Endothelial cell of umbilical vein (primary cell): ENCODE measurements around the gene CAPN12. TPM values are rescaled to one million over a fixed set of nuclear protein-coding genes. Genes with fewer than 3 reads are reported as not detected.

Experiments
- BruUV-seq: library from RNA; stranded (reverse); fragments of 400-500 nt; replicated peaks from 2 replicates; lab custom pipeline; 2021; lab: Mats Ljungman, UMichigan
- CTCF ChIA-PET: fragments of 300-600, 350-600 bp; sonication (Branson Sonifier 250); formaldehyde crosslinking; loops from one replicate; lab custom pipeline; 2021; ENCODE audit warnings: antibody characterized with exemption, inconsistent platforms; lab: Charles Lee
- POLR2A ChIA-PET: fragments of 300-600, 350-600 bp; sonication (Branson Sonifier 250); formaldehyde crosslinking; loops from one replicate; lab custom pipeline; 2021; ENCODE audit warnings: antibody characterized with exemption, inconsistent platforms; lab: Charles Lee
- DNase-seq: peaks from one replicate; pipeline ENCODE4 v3.0.0-alpha.2; 2011; ENCODE audit warnings: low read depth, low spot score
- FAIRE-seq: peaks from 2 replicates; lab custom pipeline; 2011; peaks lifted over from hg19 to GRCh38; lab: Jason Lieb, UNC
- H2AFZ ChIP-seq: 2 replicates; pipeline ENCODE4 v1.6.0; 2012; ENCODE audit warnings: low read depth, low read length, control low read depth, inconsistent platforms
- H3K27ac ChIP-seq: 2 replicates; pipeline ENCODE4 v1.5.1; 2011; ENCODE audit warnings: low read depth, mild to moderate bottlenecking, control low read depth, low read length, moderate library complexity; ENCODE audit not compliant: insufficient read depth
- H3K27me3 ChIP-seq, 2 experiments: 2 replicates each; pipeline versions ENCODE4 v1.6.0 to v1.6.1; 2011; ENCODE audit warnings: low read length in 2 of 2, mixed read lengths in 1 of 2; ENCODE audit not compliant: control insufficient read depth in 2 of 2, insufficient read depth in 2 of 2
- H3K36me3 ChIP-seq, 2 experiments: 2 replicates in 1 of 2; 3 replicates in 1 of 2; pipeline ENCODE4 v1.5.1; 2011; ENCODE audit warnings: low read length in 2 of 2, mild to moderate bottlenecking in 1 of 2, moderate library complexity in 1 of 2; ENCODE audit not compliant: control insufficient read depth in 2 of 2, insufficient read depth in 2 of 2; ENCODE audit errors: extremely low read depth in 1 of 2
- H3K4me1 ChIP-seq: 3 replicates; pipeline ENCODE4 v1.5.1; 2011; ENCODE audit warnings: mild to moderate bottlenecking, low read length; ENCODE audit not compliant: control insufficient read depth, insufficient read depth; ENCODE audit errors: extremely low read depth
- H3K4me2 ChIP-seq: 2 replicates; pipeline ENCODE4 v1.6.1; 2011; ENCODE audit warnings: low read length, control low read depth, mixed read lengths; ENCODE audit not compliant: insufficient read depth
- H3K4me3 ChIP-seq, 3 experiments: fragments of 200-600 bp in 1 of 3; sonication (generic), shearing (Covaris generic) in 1 of 3; replicated peaks in 1 of 3; 2 replicates each; pipeline ENCODE4 v1.5.1; 2011 to 2016; ENCODE audit warnings: control low read depth in 3 of 3, low read length in 3 of 3, mild to moderate bottlenecking in 2 of 3, inconsistent platforms in 1 of 3, low read depth in 1 of 3, moderate library complexity in 1 of 3; ENCODE audit not compliant: insufficient read depth in 1 of 3
- H3K79me2 ChIP-seq: 2 replicates; pipeline ENCODE4 v1.6.0; 2012; ENCODE audit warnings: low read length, inconsistent platforms; ENCODE audit not compliant: control insufficient read depth, insufficient read depth
- H3K9ac ChIP-seq: replicated peaks from 2 replicates; pipeline ENCODE3; 2011; ENCODE audit warnings: low read length, control low read depth; ENCODE audit not compliant: insufficient read depth; ENCODE audit errors: extremely low read depth
- H3K9me1 ChIP-seq: replicated peaks from 3 replicates; pipeline ENCODE4 v1.6.0; 2011; ENCODE audit warnings: mild to moderate bottlenecking, low read length; ENCODE audit not compliant: control insufficient read depth, insufficient read depth; ENCODE audit errors: extremely low read depth
- H3K9me3 ChIP-seq: replicated peaks from 2 replicates; pipeline ENCODE4 v1.5.1; 2012; ENCODE audit warnings: low read length, inconsistent platforms; ENCODE audit not compliant: control insufficient read depth, insufficient read depth
- H4K20me1 ChIP-seq: replicated peaks from 2 replicates; pipeline ENCODE3; 2011; ENCODE audit warnings: mild to moderate bottlenecking, low read length; ENCODE audit not compliant: control insufficient read depth, insufficient read depth; ENCODE audit errors: extremely low read depth
- EZH2 ChIP-seq: IDR thresholded peaks from 2 replicates; pipeline ENCODE4 v1.6.1; 2012; ENCODE audit warnings: borderline replicate concordance, low read depth, mild to moderate bottlenecking, moderate library complexity, low read length, inconsistent platforms; ENCODE audit not compliant: severe bottlenecking
- FOS ChIP-seq: IDR thresholded peaks from 2 replicates; pipeline ENCODE4 v1.6.1; 2011; ENCODE audit warnings: mild to moderate bottlenecking, low read length, moderate library complexity, borderline replicate concordance; ENCODE audit not compliant: insufficient read depth
- GATA2 ChIP-seq: IDR thresholded peaks from 2 replicates; pipeline ENCODE4 v1.7.0; 2011; ENCODE audit warnings: low read depth, mild to moderate bottlenecking, moderate library complexity, mixed read lengths, low read length; ENCODE audit not compliant: insufficient read length, insufficient read depth
- JUN ChIP-seq: IDR thresholded peaks from 2 replicates; pipeline ENCODE4 v1.6.1; 2011; ENCODE audit warnings: borderline replicate concordance, low read depth; ENCODE audit not compliant: insufficient read length, insufficient read depth
- MYC ChIP-seq: IDR thresholded peaks from one replicate; pipeline ENCODE4 v1.6.1; 2011; ENCODE audit warnings: mild to moderate bottlenecking, low read depth, low read length
- POLR2A ChIP-seq: IDR thresholded peaks from 2 replicates; pipeline ENCODE4 v1.6.1; 2012; ENCODE audit warnings: low read depth, mild to moderate bottlenecking, control low read depth, low read length
- POLR2AphosphoS5 ChIP-seq: IDR thresholded peaks from 2 replicates; pipeline ENCODE4 v1.6.1; 2012; ENCODE audit warnings: low read depth, mild to moderate bottlenecking, control low read depth, low read length, moderate library complexity; ENCODE audit not compliant: insufficient read depth
- dilution Hi-C: fragments of 300-500 bp; cut with MboI; formaldehyde crosslinking; loops from one replicate; pipeline ENCODE4 v1.15.0; 2019; ENCODE audit warnings: low sequenced_read_pairs; ENCODE audit not compliant: extremely low pct_ligation_motif_present
- intact Hi-C: fragments of 100-400 bp; cut with micrococcal nuclease; formaldehyde crosslinking; loops from one replicate; pipeline ENCODE4 v1.10.0; 2022
- polyA plus RNA-seq, 4 experiments: library from polyadenylated mRNA; depleted of rRNA in 3 of 4; stranded (reverse) in 3 of 4; unstranded in 1 of 4; fragments of >200 nt; gene quantifications; 2 replicates each; pipeline versions ENCODE4 v1.2.1 to v1.2.3, GENCODE V29; 2011 to 2012; ENCODE audit warnings: missing spikeins in 1 of 4
- total RNA-seq: library from RNA; stranded (reverse); gene quantifications from 2 replicates; pipeline ENCODE4 v1.2.3, GENCODE V29; 2021
- TF ChIP-seq, protein P1 (sequence below), 2 donors: IDR thresholded peaks; 1 replicate in 1 of 2; 2 replicates in 1 of 2; pipeline ENCODE4 v1.5.1; 2011; ENCODE audit warnings: low read length in 2 of 2, mild to moderate bottlenecking in 2 of 2, moderate library complexity in 2 of 2, control low read depth in 1 of 2, inconsistent platforms in 1 of 2, low read depth in 1 of 2; ENCODE audit not compliant: insufficient read depth in 1 of 2; ENCODE audit errors: extremely low read depth in 1 of 2

The CAPN12 gene
- total and polyA plus RNA-seq, 2 donors (not counting 3 experiments of a cell fraction or from before 2014, with no cell fraction given), result 0.35 TPM; not detected in 1

DNA sequence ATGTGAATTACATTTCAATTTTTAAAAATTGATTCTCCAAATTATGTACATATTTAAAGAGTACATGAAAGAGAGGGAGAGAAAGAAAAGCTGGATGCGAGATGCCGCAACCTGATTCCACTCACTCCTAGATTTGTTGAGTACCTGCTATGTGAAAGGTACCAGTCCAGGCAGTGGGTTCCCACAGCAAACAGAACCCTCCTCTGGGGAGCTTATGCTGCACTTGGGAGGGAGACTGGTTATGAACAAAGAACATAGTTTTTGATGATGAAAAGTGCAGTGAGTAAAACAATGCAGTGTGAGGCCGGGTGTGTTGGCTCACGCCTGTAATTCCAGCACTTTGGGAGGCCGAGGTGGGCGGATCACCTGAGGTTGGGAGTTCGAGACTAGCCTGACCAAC, 53.4 kb downstream of the CAPN12 start:
- no peak overlapping the region for H3K9ac ChIP-seq
- no peak overlapping the region for H3K4me2 ChIP-seq
- H3K27me3 ChIP-seq, result no peaks in the 10 kb centered on the region
- no peaks in the 10 kb centered on the region for H3K9me1 ChIP-seq
- no peak for FAIRE-seq
- no peaks in the 10 kb centered on the region for H3K9me3 ChIP-seq
- no peak for TF ChIP-seq JUN
- no peak for TF ChIP-seq FOS
- TF ChIP-seq MYC, result no peak
- no peak for TF ChIP-seq GATA2
- no peak for TF ChIP-seq POLR2AphosphoS5
- no peak for TF ChIP-seq EZH2
- TF ChIP-seq, protein P1, sequence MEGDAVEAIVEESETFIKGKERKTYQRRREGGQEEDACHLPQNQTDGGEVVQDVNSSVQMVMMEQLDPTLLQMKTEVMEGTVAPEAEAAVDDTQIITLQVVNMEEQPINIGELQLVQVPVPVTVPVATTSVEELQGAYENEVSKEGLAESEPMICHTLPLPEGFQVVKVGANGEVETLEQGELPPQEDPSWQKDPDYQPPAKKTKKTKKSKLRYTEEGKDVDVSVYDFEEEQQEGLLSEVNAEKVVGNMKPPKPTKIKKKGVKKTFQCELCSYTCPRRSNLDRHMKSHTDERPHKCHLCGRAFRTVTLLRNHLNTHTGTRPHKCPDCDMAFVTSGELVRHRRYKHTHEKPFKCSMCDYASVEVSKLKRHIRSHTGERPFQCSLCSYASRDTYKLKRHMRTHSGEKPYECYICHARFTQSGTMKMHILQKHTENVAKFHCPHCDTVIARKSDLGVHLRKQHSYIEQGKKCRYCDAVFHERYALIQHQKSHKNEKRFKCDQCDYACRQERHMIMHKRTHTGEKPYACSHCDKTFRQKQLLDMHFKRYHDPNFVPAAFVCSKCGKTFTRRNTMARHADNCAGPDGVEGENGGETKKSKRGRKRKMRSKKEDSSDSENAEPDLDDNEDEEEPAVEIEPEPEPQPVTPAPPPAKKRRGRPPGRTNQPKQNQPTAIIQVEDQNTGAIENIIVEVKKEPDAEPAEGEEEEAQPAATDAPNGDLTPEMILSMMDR (IDR thresholded peaks at IDR 0.05; ENCODE audit: extremely low read depth in 1 of 2, insufficient read depth in 1 of 2, low read depth in 1 of 2, low read length in 2 of 2), result no peak
- TF ChIP-seq POLR2A, result no peak
- intact Hi-C loops, result no loop called here
- no peak overlapping the region for H3K4me3 ChIP-seq
- peaks cover 96% of the 10 kb centered on the region for H3K79me2 ChIP-seq
- H3K27ac ChIP-seq, result no peak overlapping the region
- no peak overlapping the region for H2AFZ ChIP-seq
- no TSS peak for BruUV-seq
- dilution Hi-C loops, result no loop called here
- no peak for DNase-seq
- ChIA-PET CTCF (interaction anchor here (0.9 kb wide), 1 partner anchor 25 kb away, joined by 3 read pairs; no protein-coding TSS in a partner anchor), POLR2A (no interaction called here)
- no peaks in the 10 kb centered on the region for H4K20me1 ChIP-seq
- H3K36me3 ChIP-seq, result peaks cover 0 to 2% of the 10 kb centered on the region in 2 experiments
- peaks cover 50% of the 10 kb centered on the region for H3K4me1 ChIP-seq
